CD4-positive, alpha-beta memory T cell (primary cell): ENCODE data around the gene APBB1IP. TPM values are rescaled to one million over a fixed set of nuclear protein-coding genes. Genes with fewer than 3 reads are reported as not detected.
A peak's percentile ranks its signal among the peaks of the same experiment; 100 is the strongest.

Source experiments
- CTCF ChIA-PET: fragments of 350-600 bp; sonication (Branson Sonifier 250); formaldehyde crosslinking; loops from one replicate; lab custom pipeline; 2021; ENCODE audit warnings: inconsistent platforms; ENCODE audit not compliant: partially characterized antibody; lab: Charles Lee
- POLR2A ChIA-PET: fragments of 350-600 bp; sonication (Branson Sonifier 250); formaldehyde crosslinking; loops from one replicate; lab custom pipeline; 2021; ENCODE audit not compliant: partially characterized antibody; lab: Charles Lee
- DNase-seq, 5 donors: peaks; one replicate each; pipeline versions ENCODE4 v3.0.0 to v3.0.0-alpha.2; 2020 to 2022; ENCODE audit warnings: mixed read lengths in 1 of 5
- H3K27ac ChIP-seq: one replicate; pipeline ENCODE4 v1.7.0; 2013; ENCODE audit warnings: low read depth, low read length
- H3K27me3 ChIP-seq: 2 replicates; pipeline ENCODE4 v1.7.0; 2013; ENCODE audit warnings: mild to moderate bottlenecking, low read length, moderate library complexity; ENCODE audit not compliant: insufficient read depth
- H3K36me3 ChIP-seq: 2 replicates; pipeline ENCODE4 v1.7.0; 2013; ENCODE audit warnings: mild to moderate bottlenecking, low read length, moderate library complexity; ENCODE audit not compliant: insufficient read depth
- H3K4me1 ChIP-seq: 2 replicates; pipeline ENCODE4 v1.7.0; 2013; ENCODE audit warnings: mild to moderate bottlenecking, low read length, moderate library complexity; ENCODE audit not compliant: insufficient read depth
- H3K4me3 ChIP-seq, 2 donors: one replicate each; pipeline ENCODE4 v1.7.0; 2013; ENCODE audit warnings: low read length in 2 of 2, mild to moderate bottlenecking in 1 of 2
- H3K9me3 ChIP-seq, 2 donors: one replicate each; pipeline ENCODE4 v1.7.0; 2013; ENCODE audit warnings: low read length in 2 of 2, control low read depth in 1 of 2; ENCODE audit not compliant: control insufficient read depth in 1 of 2
- H3K27ac Mint-ChIP-seq, 7 donors: one replicate each; pipeline ENCODE4 v1.8.0; 2020 to 2021; ENCODE audit warnings: mixed read lengths in 7 of 7, mild to moderate bottlenecking in 6 of 7, inconsistent platforms in 3 of 7, moderate library complexity in 3 of 7
- H3K27me3 Mint-ChIP-seq, 2 donors: one replicate each; pipeline ENCODE4 v1.8.0; 2020 to 2021; ENCODE audit warnings: mixed read lengths in 2 of 2
- H3K36me3 Mint-ChIP-seq, 2 donors: one replicate each; pipeline ENCODE4 v1.8.0; 2020 to 2021; ENCODE audit warnings: mixed read lengths in 2 of 2, inconsistent platforms in 1 of 2, mild to moderate bottlenecking in 1 of 2
- H3K4me1 Mint-ChIP-seq, 4 donors: one replicate each; pipeline ENCODE4 v1.8.0; 2020 to 2021; ENCODE audit warnings: mixed read lengths in 4 of 4, mild to moderate bottlenecking in 1 of 4
- H3K4me3 Mint-ChIP-seq, 8 donors: one replicate each; pipeline ENCODE4 v1.8.0; 2020 to 2021; ENCODE audit warnings: mixed read lengths in 8 of 8, mild to moderate bottlenecking in 7 of 8, moderate library complexity in 6 of 8, inconsistent platforms in 3 of 8
- H3K9me3 Mint-ChIP-seq, 8 donors: one replicate each; pipeline ENCODE4 v1.8.0; 2020 to 2021; ENCODE audit warnings: mixed read lengths in 8 of 8, mild to moderate bottlenecking in 5 of 8, inconsistent platforms in 3 of 8, moderate library complexity in 1 of 8
- intact Hi-C: fragments of 100-400 bp; cut with micrococcal nuclease; formaldehyde crosslinking; loops from one replicate; pipeline ENCODE4 v1.15.1; 2023
- polyA plus RNA-seq, 2 donors: library from polyadenylated mRNA; unstranded; fragments of 300-500 nt; fragmentation: Illumina TruSeq; gene quantifications; one replicate each; pipeline ENCODE4 v1.2.3, GENCODE V29; 2021
- total RNA-seq, 2 experiments: library from RNA; stranded (reverse); gene quantifications; one replicate each; pipeline ENCODE4 v1.2.3, GENCODE V29; 2021

APBB1IP gene
- total and polyA plus RNA-seq, 4 experiments from 2014 or later, result 30.6 to 106 (median 95.7) TPM

DNA sequence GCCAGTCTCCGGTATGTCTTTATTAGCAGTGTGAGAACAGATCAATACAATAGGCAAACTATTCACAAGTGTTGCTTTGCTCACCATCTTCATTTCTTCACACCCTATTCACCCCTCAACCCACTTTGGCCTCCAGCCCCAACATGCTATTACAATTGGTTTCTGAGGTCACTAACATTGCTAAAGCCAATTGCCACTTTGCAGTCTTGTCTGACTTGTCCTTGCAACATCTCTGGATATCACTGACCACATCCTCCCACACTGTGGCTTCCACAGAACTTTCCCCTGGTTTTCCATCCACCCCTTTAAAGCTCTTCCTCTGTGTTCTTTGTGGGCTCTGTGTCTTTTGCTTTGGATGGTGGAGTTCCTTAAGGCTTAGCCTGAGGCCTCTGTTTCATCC lies 5.2 kb upstream of the APBB1IP start:
- Mint-ChIP-seq H3K9me3 (peaks cover 0 to 2% (median 0%) of the 10 kb centered on the region in 8 donors), H3K27me3 (no peaks in the 10 kb centered on the region), H3K4me3 (no peak overlapping the region), H3K27ac (no peak overlapping the region), H3K36me3 (peaks cover 0 to 3% of the 10 kb centered on the region in 2 donors), H3K4me1 (peaks cover 33 to 58% (median 43%) of the 10 kb centered on the region in 4 donors)
- CTCF ChIA-PET, result no interaction called here
- intact Hi-C loops, result no loop called here
- Histone ChIP-seq H3K27ac (no peak overlapping the region), H3K4me1 (peaks cover 36% of the 10 kb centered on the region), H3K36me3 (no peaks in the 10 kb centered on the region), H3K27me3 (no peaks in the 10 kb centered on the region), H3K9me3 (no peaks in the 10 kb centered on the region), H3K4me3 (no peak overlapping the region)
- DNase-seq, result no peak
- POLR2A ChIA-PET, result interaction anchor here (3.4 kb wide), 1 partner anchor 9 kb away, joined by 11 read pairs; no protein-coding TSS in a partner anchor

DNA sequence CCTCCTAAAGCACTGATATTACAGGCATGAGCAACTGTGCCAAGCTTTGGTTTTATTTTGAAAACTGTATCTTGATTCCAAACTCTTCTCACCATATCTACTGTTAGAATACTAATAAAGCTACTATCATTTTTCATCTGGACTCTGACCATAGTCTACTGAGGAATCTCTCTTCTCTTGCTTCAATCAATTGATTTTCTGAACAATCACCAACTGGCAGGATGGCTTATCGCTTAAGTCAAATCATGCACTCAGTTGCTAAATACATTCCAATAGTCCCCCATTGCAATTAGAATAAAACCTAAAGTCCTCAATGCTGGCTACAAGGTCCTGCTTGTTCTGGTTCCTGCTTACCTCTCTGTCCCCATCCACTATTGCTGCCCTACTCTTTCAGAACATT lies 2.3 kb upstream of the APBB1IP start:
- Mint-ChIP-seq H3K4me1 (peaks cover 25 to 53% (median 38%) of the 10 kb centered on the region in 4 donors), H3K27ac (peak overlapping the region; percentile 92 to 96 (median 94)), H3K9me3 (peaks cover 0 to 2% (median 0%) of the 10 kb centered on the region in 8 donors), H3K4me3 (peak overlapping the region in 4 of 8 donors; percentile 13 to 60 (median 42)), H3K36me3 (peaks cover 0 to 18% of the 10 kb centered on the region in 2 donors), H3K27me3 (no peaks in the 10 kb centered on the region)
- intact Hi-C loops, result loop anchor here (5.0 kb wide), 2 partner anchors 99 to 806 kb away; partner anchors contain the start of gene ACBD5
- CTCF ChIA-PET, result interaction anchor here (0.9 to 2.8 kb wide), 4 partner anchors 32 to 120 kb away, joined by 3 to 11 read pairs (median 6); no protein-coding TSS in a partner anchor
- Histone ChIP-seq H3K27me3 (no peaks in the 10 kb centered on the region), H3K9me3 (no peaks in the 10 kb centered on the region), H3K4me3 (no peak overlapping the region), H3K27ac (peak overlapping the region; percentile 36), H3K36me3 (no peaks in the 10 kb centered on the region), H3K4me1 (peaks cover 36% of the 10 kb centered on the region)
- POLR2A ChIA-PET, result interaction anchor here (1.1 to 9.6 kb wide), 6 partner anchors 10 to 54 kb away, joined by 4 to 167 read pairs (median 13); no protein-coding TSS in a partner anchor
- no peak for DNase-seq

DNA sequence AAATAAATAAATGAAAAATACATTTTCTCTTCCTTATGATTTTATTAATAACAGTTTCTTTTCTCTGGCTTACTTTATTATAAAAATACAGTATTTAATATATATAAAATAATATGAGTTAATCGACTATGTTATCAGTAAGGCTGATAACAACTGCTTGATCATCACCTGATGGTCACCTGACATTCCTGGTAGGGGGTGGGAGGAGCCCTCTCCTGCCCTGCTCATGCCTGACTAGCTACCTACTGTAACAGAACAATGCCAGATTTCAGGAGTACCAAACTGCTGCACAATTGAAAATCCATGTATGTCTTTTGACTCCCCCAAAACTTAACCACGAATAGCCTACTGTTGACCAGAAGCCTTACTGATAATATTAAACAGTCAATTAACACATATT lies 1.3 kb upstream of the APBB1IP start:
- H3K4me3 Mint-ChIP-seq, result peak overlapping the region in 7 of 8 donors; percentile 34 to 96 (median 93)

DNA sequence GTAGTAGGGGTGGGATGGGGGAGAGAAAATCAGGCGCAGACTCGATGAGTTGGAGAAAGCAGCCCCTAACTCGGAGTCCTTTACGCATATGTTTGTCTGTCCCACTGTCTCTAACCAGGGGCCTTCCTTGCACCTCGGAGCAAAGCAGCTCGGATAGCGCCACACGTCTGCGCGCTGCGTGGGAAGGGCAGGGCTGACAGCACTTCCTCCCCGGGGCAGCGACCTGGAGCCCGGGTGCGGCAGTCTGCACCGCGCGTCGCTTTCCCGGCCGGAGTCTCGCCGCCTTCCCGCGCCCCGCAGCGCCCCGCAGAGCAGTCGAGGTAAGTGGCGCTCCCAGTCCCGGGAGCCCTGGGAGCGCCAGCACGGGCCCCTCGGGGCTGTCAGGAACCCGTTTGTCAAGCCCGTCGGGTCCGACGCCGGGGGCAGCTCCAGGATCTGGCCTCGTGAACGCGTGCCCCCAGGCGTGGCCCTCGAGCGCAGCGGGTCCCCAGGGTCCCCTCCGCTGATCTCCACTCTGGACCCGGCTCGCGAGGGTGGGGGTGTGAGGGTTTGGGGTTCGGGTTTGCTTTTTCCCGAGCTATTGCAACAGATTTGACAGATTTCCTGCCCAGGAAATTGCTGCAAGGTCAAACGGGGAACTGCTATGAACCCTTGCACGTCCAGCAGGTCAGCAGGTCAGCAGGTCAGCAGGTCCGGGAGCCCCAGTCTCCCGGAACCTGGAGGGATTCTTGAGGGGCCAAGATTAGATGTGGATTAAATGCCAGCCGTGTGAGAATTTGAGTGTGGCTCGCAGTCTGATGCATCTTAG lies 597 bp downstream of the APBB1IP start:
- H3K27ac ChIP-seq, result peak overlapping the region; percentile 89
- peaks cover 0 to 2% (median 0%) of the 10 kb centered on the region in 8 donors for H3K9me3 Mint-ChIP-seq
- DNase-seq, result peak; percentile 65 to 83 (median 70)
- peak overlapping the region; percentile 94 for H3K4me3 ChIP-seq
- intact Hi-C loops, result loop anchor here (1.0 to 5.0 kb wide), 7 partner anchors 10 to 804 kb away; partner anchors contain the start of gene ACBD5
- POLR2A ChIA-PET, result interaction anchor here (0.7 to 9.6 kb wide), 23 partner anchors 9 to 716 kb away, joined by 3 to 167 read pairs (median 4); partner anchors contain the start of genes PDSS1 and YME1L1
- peak overlapping the region; percentile 94 to 98 (median 96) for H3K4me3 Mint-ChIP-seq
- peaks cover 40 to 76% (median 59%) of the 10 kb centered on the region in 4 donors for H3K4me1 Mint-ChIP-seq
- H3K27ac Mint-ChIP-seq, result peak overlapping the region; percentile 92 to 98 (median 96)
- no peaks in the 10 kb centered on the region for H3K36me3 ChIP-seq
- H3K27me3 ChIP-seq, result no peaks in the 10 kb centered on the region
- peaks cover 5 to 25% of the 10 kb centered on the region in 2 donors for H3K36me3 Mint-ChIP-seq
- H3K9me3 ChIP-seq, result no peaks in the 10 kb centered on the region
- peaks cover 60% of the 10 kb centered on the region for H3K4me1 ChIP-seq
- CTCF ChIA-PET, result interaction anchor here (0.9 to 2.6 kb wide), 6 partner anchors 10 to 104 kb away, joined by 3 to 9 read pairs (median 5); no protein-coding TSS in a partner anchor
- no peaks in the 10 kb centered on the region for H3K27me3 Mint-ChIP-seq

More for the DNA sequence above, 1.3 kb upstream of the APBB1IP start:
- intact Hi-C loops, result loop anchor here (5.0 kb wide), 2 partner anchors 100 to 805 kb away; partner anchors contain the start of gene ACBD5
- ChIA-PET CTCF (interaction anchor here (2.3 to 2.6 kb wide), 2 partner anchors 67 to 119 kb away, joined by 7 read pairs; no protein-coding TSS in a partner anchor), POLR2A (interaction anchor here (1.4 to 9.6 kb wide), 6 partner anchors 12 to 53 kb away, joined by 3 to 167 read pairs (median 32); no protein-coding TSS in a partner anchor)
- Mint-ChIP-seq H3K27me3 (no peaks in the 10 kb centered on the region), H3K27ac (peak overlapping the region; percentile 92 to 98 (median 93)), H3K9me3 (peaks cover 0 to 2% (median 0%) of the 10 kb centered on the region in 8 donors), H3K4me1 (peaks cover 31 to 61% (median 45%) of the 10 kb centered on the region in 4 donors), H3K36me3 (peaks cover under 1 to 23% of the 10 kb centered on the region in 2 donors)
- Histone ChIP-seq H3K9me3 (no peaks in the 10 kb centered on the region), H3K27ac (no peak overlapping the region), H3K4me3 (no peak overlapping the region), H3K27me3 (no peaks in the 10 kb centered on the region), H3K36me3 (no peaks in the 10 kb centered on the region), H3K4me1 (peaks cover 42% of the 10 kb centered on the region)
- no peak for DNase-seq

DNA sequence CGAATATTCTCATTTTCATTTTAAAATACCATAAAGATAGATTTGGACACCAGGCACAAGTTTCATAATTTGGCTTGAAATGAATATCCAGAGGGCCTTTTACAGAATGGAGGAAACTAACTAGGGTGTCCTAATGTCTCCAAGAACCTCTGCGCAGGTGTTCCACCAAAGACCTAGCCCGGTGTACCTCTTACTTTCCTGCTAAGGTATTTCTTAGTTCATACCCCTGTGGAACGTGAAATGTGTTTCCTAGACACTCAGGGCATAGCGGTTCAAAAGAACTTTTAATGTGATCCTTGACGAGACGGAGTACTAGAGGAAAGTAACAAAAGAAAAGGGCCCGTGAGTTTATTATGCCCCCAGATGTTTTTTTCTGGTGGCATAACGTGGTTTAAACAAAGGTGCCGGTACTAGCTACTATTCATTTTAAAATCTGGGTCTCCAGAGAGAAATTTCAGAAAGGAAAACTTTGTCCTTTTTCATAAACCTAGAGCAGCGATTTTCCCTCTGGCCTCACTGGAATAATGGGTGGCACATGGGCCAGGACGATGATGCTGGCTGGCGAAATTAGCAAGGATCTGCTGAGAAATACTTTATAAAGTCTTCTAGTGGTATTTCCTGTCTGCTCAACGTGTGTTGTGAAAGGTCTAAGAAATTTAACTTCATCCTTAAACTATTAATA lies 1.4 kb downstream of the APBB1IP start:
- CTCF ChIA-PET, result interaction anchor here (0.9 to 2.3 kb wide), 4 partner anchors 9 to 105 kb away, joined by 3 to 9 read pairs (median 5); no protein-coding TSS in a partner anchor

DNA sequence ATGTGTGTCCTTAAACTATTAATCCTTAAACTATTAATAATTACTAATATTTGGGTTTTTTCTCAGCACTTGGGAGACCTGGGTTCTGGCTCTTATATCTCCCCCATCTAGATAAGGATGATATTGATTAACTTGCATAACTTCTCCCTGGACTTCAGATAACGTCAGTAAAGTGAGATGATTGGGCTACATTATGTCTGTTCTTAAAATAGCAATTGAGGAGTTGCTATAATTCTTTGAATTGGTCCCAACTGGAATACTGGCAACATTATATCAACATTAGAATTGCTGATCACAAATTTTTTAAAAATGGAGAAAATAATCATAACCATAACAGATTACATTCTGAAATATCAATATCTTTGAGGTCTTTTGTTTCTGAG lies 1.9 kb downstream of the APBB1IP start:
- peak overlapping the region; percentile 94 for H3K4me3 ChIP-seq

More for the DNA sequence above, 1.4 kb downstream of the APBB1IP start:
- peak overlapping the region; percentile 94 to 98 (median 96) for H3K4me3 Mint-ChIP-seq
- H3K36me3 Mint-ChIP-seq, result peaks cover 13 to 32% of the 10 kb centered on the region in 2 donors
- H3K4me1 Mint-ChIP-seq, result peaks cover 47 to 81% (median 65%) of the 10 kb centered on the region in 4 donors
- intact Hi-C loops, result loop anchor here (2.0 to 10.0 kb wide), 6 partner anchors 29 to 1895 kb away; partner anchors contain the start of genes ACBD5, ENKUR and THNSL1
- POLR2A ChIA-PET, result interaction anchor here (0.7 to 9.6 kb wide), 18 partner anchors 9 to 715 kb away, joined by 3 to 167 read pairs (median 4); partner anchors contain the start of gene YME1L1
- H3K9me3 Mint-ChIP-seq, result peaks cover 0 to 2% (median 0%) of the 10 kb centered on the region in 8 donors
- H3K27me3 Mint-ChIP-seq, result no peaks in the 10 kb centered on the region
- Histone ChIP-seq H3K4me1 (peaks cover 68% of the 10 kb centered on the region), H3K36me3 (no peaks in the 10 kb centered on the region), H3K27ac (peak overlapping the region; percentile 89), H3K27me3 (no peaks in the 10 kb centered on the region), H3K4me3 (peak overlapping the region; percentile 94), H3K9me3 (no peaks in the 10 kb centered on the region)
- DNase-seq, result peak in 4 of 5 donors; percentile 24 to 41 (median 30)
- peak overlapping the region; percentile 91 to 96 (median 95) for H3K27ac Mint-ChIP-seq

More for the DNA sequence above, 1.9 kb downstream of the APBB1IP start:
- H3K27ac Mint-ChIP-seq, result peak overlapping the region; percentile 64 to 95 (median 93)
- H3K9me3 ChIP-seq, result no peaks in the 10 kb centered on the region
- intact Hi-C loops, result loop anchor here (10.0 kb wide), 2 partner anchors 1425 to 1895 kb away; partner anchors contain the start of genes ENKUR and THNSL1
- peaks cover 46 to 78% (median 63%) of the 10 kb centered on the region in 4 donors for H3K4me1 Mint-ChIP-seq
- H3K36me3 Mint-ChIP-seq, result peaks cover 14 to 33% of the 10 kb centered on the region in 2 donors
- no peak for DNase-seq
- peaks cover 0 to 2% (median 0%) of the 10 kb centered on the region in 8 donors for H3K9me3 Mint-ChIP-seq
- no peaks in the 10 kb centered on the region for H3K27me3 Mint-ChIP-seq
- H3K4me3 Mint-ChIP-seq, result peak overlapping the region; percentile 94 to 98 (median 96)
- H3K36me3 ChIP-seq, result no peaks in the 10 kb centered on the region
- H3K27me3 ChIP-seq, result no peaks in the 10 kb centered on the region
- H3K4me1 ChIP-seq, result peaks cover 74% of the 10 kb centered on the region
- ChIA-PET CTCF (interaction anchor here (1.2 to 2.3 kb wide), 3 partner anchors 9 to 36 kb away, joined by 5 to 9 read pairs (median 6); no protein-coding TSS in a partner anchor), POLR2A (interaction anchor here (1.0 to 9.6 kb wide), 11 partner anchors 9 to 714 kb away, joined by 3 to 167 read pairs (median 14); partner anchors contain the start of gene YME1L1)
- peak overlapping the region; percentile 89 for H3K27ac ChIP-seq
